ENCODE results near the gene GRM7.

Gene GRM7

DNA sequence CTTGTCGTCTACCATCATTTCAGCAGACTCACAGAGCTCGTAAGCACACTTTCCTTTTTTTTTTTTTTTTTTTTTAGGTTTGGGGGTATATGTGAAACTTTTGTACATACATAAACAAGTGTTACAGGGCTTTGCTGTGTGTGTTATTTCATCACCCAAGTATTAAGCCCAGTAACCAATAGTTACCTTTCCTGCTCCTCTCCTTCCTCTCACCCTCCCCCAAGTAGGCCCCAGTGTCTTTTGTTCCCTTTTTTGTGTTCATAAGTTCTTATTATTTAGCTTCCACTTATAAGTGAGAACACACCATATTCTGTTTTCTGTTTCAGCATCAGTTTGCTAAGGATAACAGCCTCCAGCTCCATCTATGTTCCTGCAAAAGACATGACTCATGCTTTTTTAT is 746.8 kb downstream of the GRM7 start:
- no peak for DNase-seq

DNA sequence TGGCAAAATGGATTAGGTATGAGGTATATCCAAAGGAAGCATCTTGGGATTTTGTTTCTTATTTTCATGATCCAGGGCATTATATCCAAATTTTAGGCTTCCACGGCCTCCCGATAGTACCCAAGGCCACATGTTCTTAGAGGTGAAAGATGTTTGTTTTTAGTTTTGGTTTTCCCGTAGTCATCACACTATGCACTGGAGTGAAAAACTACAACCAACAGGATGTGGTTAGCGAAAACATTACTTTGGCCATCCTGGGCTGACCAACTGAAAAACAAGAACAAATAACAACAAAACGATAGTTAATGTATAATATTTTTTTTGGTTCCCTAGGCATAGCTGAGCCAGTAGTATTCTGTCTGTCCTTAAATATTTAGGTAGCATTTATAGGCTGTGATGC is 749.7 kb downstream of the GRM7 start:
- no peak for DNase-seq

DNA sequence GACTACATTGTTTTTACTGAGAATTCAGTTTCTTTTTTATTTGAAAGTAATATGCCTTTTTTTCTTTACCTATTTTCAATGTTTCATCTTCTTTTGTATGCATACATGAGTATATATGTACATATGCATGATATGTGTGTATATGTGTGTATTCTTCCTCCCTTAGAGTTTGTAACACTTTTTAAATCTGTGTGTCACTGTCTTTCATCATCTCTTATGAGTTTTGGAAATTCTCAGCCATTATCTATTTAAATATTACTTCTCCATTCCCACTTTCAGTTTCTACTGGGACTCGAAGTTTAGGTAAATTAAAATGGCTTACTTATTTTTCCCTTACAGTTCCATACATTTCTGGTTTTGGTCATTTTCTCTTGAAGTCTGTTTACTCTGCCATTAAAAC is 754.1 kb downstream of the GRM7 start:
- no peak for DNase-seq

DNA sequence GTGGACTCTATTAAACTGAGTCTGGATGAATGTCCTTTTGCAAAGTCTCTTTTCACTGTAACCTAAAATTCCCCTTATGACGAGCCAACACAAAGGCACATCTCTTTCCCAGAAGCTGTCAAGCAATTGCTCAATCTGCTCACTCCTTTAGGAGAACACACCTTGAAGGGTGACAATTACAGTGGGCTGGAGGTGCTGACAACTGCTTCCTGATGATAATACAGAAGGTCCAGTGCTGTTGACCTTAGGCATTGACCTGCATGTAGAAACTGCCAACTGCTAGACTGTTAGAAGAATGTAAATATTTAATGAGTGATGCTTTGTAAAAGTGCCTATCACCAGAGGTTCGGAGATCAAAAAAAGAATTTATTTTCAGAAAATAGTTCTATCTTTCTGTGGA is 757.7 kb downstream of the GRM7 start:
- no peak for DNase-seq

DNA sequence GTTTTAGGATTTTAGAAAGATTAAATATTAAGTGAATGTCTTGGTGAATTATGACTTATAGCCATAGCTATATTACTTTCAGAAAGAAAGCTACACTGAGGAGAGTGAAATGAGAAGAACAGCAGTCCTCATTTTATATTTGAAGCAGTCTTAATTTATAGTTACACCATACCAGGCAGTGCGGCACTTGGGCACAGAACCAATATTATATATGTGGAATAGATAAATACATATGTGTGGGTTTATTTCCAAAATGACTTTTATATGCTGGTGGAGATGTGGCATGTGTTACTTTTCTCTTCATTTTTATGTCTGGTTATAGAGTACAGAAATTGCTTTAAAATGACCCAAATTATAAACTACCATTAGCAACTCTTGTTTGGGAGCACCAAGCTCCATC is 759.5 kb downstream of the GRM7 start:
- no peak for DNase-seq

DNA sequence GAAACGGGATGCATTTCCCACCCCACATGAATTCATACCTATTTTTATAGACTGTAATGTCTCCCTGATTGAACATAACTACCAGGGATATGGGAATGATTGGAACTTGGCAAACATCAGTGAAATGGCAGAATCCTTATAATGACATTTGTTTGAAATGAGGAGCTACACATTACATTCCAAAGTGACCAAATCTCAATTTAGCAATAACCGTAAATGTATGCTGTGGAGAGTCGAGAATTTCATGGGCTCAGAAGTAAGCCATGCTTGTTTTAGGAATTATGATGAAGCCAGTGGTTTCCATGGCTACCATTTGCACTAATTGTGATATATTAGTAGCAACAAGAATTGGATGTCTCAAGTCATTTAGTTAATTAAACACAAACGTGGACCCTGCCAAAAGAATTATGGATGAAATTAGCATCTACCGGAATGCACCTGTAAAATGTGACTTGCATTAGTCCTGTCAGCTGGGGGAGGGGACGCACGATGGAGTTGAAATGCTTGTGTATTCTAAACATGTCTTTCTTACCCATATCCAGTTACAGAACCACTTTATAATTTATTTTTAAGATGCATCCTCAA is 760.2 kb downstream of the GRM7 start:
- no peak for DNase-seq

DNA sequence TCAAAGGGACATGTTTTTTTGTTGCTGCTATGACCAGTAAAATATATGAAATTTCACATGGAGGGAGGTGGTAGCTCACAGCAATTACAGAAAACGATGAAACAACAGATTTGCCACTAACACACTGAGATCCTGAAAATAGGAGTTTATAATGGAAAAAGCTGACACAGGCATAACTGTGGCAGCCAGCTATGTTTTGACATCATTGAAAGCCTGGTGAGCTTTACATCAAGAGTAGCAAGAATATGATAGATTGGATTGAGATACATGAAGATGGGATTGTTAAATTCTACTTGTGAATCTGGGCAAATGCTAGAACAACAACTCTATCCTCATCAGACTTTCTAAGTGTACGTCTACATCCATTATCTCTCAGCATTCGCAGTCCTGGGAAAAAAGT is 760.7 kb downstream of the GRM7 start:
- no peak for DNase-seq

DNA sequence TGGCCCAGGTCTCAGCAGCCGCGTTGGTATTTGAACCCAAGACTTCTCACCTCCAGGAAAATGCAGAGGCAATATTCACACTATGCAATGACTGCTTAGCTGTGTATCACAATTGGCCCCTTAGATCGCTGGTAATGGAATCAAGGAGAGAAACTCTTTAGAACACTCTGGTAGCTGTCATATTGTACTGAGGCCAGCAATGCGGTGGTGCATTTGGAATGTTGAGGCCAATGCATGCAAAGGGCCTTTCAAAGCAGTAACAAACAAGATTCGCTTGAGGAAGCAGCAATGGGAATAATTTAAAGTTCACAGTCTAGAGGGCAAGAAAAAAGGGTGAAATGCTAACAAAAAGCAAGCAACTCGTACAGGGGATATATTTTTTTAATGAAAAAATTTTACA is 764.1 kb downstream of the GRM7 start:
- no peak for DNase-seq

DNA sequence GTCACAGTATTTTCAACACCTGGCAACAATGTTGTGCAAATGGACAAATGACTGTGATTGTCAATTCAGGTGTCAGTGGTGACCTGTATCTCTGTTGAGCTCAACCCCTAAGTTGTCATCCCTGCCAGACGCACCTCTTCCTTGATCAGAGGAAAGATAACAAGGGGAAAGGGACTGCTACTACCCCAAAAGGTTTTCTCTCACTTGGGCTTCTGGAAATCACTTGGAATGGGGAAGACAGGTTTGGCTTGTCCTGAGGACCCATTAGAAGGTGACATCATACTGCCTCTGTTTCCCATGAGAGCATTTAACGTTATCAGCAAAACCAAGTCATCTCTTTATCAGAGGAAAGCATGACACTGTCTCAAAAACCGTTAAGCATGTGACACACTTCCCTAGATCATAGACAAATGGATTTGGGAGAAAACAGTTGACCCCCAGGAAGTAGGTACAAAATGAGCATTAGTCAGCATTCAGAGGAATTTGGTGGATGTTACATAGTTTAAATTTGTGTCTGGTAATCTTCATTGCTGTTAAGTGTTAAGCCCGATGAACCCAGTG is 769.5 kb downstream of the GRM7 start:
- DNase-seq: no peak

DNA sequence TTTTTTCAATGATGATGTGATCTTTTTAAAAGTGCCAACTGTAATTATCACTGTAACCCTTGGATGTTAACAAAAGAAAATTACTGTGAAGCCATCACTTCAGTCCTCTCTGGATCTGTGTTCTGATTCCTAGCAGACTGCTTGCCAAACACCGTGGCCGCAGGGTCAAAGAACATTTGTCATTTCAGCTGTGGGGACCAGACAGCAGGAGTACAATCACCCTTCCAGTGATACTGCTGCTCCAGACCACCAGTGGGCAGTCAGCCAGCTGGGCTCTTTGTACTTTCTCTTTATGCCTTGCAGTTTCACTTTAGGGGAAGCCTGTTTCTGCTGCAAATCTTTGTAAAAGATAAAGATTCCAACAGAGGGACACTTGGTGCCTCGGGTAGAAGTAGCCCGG is 770.0 kb downstream of the GRM7 start:
- no peak for DNase-seq

DNA sequence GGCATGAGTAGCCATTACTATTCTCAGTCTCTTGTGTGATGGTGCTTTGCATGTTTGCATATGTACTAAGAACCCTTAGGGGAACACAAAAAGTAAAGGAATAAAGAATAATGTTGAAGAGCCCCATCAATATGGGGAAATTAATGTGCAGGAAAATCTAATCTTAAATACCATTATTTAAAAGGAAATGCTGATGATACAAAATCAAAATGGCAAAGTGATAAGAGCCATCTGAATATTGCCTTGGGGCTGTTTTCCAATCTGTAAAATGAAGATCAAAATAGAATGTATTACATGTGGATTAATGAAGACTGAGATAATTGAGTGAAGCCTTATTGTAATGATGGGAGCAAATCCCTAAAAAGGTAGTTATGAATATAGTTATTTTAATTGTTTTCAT is 771.4 kb downstream of the GRM7 start:
- DNase-seq: no peak

DNA sequence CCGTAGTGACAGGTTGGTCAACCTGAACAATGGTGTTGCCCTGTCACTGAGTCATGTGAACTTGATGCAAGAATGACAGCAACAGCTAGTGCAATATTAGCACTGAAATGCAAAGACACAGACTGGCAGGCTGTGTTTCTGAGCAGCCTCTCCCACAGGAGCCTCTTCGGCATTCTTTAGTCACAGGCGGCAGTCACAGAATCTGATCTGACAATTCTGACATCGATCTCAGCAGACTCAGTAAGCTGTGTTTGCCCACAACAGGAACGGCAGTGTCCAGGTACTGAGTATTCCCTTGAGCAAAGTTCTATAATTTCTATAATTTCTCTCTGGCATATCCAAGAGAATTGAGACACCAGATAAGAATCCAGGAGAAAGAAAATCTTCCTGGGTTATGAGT is 776.8 kb downstream of the GRM7 start:
- no peak for DNase-seq

DNA sequence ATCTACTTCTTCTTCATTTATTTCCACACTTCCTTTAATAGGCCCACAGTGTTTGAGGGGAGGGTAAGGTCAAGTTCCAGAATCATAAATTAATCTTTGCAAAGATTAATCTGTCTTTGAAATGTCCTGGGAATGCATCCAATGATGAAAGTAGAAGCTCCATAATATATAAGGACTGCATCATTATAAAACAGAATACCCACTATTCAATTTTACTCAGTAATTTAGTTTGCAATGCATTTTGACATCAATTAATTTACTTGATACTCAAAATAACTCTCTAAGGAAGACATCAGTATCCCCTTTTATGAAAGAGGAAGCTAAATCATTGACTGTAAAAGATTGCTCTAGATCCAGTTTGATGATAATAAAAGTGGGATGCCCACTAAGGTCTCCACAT is 777.2 kb downstream of the GRM7 start:
- DNase-seq: no peak

DNA sequence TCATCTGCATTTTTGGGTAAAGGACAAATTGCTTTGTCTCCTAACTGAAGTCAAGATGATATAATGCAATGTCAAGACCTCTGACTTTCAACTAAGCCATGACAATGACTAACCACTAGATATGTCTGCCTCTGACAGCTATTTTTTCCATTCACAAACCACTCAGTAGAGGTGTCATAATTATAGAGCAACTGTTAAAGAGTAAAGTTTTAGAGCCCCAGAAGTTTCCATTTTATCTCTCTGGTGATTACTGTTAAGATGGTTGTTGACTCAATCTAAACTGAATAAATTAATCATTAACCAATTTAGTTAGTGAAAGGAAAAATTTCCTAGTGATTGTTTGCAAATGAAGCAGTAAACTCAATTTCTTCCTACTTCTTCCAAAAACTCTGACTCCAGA is 779.9 kb downstream of the GRM7 start:
- no peak for DNase-seq

DNA sequence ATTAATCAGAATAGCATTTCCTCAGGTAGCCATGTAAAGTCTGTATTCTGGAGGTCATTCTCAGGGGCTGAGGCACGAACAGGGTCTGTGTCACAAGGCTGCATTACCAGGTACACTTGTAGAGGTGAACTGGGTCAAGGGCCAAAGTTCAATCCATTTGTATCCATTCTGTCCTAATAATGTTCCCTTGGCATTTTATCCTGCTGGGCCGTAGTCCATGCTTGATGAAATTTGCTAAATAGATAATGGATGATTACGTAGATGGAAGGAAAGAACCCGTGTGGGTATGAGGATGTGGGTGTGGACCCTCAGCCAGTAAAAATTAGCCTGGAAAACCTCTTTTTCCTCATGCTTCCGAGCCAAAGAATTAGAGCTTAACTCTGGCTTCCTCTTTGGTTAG is 785.9 kb downstream of the GRM7 start:
- no peak for DNase-seq

DNA sequence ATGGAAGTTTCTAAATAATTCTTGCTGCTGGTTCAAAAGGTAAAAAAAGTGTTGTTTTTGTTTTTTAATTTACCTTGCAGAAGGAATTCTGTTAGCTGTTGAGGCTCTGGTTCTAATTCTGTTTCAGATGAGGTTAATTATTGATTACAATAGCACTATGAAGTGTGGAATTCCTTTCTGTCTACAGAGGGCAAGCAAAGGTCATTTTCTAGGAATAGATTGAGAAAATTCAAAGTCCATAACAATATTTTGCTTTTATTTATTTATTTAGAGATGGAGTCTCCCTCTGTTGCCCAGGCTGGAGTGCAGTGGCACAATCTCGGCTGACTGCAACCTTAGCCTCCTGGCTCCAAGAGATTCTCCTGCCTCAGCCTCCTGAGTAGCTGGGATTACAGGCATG is 789.6 kb downstream of the GRM7 start:
- DNase-seq: no peak

DNA sequence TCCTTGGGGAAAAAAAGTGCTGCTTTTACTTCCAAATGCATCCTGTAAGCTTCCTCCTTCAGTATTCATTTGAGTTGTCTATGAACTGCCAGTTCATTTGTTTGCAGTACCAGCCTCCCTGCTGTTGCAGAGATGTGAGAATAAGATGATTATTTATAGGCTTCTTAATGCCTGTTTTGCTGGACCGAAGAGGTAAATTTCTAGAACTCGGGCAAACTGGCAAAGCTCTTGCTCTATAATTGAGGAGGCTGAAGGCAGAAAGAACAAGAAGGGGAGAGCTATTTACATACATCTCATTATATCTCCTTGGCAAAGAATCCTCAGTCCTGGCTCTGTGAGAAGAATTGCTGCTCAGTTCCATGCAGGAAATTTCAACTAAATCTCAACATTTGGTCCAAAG is 790.4 kb downstream of the GRM7 start:
- DNase-seq: no peak

DNA sequence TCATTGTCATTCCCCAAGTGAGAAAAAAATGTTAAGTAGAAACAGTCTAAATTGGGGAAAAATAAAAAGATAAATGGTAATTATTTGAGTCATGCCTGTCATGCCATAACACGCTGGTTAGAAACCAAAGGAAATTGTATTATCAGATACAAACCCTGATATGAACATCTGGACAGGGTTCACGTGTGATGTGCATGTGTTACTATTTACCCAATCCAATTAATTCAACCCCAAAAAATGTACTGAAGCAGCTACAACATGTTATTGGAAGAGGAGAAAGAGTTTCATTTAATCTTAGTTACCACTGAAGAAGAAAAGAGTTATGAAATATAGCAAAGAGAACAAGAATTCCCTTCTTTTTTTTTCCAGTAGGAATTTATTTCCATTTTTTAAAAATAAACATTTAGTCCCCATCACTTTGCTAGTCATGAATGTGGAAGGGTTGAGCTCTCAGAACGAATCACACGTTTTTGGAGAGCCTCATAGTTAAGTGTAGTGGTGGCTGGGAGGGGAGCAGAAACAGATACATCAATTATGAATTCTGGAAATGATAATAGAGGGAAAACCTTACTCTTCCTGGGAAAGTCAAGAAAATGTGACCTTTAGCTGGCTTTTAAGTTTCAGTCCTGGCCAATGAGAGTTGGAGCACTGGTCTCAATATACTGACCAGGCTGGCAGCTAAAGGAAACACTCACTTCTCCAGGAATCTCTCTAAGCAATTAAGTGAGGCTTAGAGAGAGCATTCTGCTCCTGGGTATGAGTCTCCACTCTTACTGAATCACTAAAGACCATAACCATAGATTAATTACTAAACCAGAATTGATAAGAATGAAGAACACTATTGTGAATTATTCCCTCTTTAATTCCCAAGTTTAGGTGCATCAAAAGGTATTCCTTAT is 796.5 kb downstream of the GRM7 start:
- DNase-seq: no peak

DNA sequence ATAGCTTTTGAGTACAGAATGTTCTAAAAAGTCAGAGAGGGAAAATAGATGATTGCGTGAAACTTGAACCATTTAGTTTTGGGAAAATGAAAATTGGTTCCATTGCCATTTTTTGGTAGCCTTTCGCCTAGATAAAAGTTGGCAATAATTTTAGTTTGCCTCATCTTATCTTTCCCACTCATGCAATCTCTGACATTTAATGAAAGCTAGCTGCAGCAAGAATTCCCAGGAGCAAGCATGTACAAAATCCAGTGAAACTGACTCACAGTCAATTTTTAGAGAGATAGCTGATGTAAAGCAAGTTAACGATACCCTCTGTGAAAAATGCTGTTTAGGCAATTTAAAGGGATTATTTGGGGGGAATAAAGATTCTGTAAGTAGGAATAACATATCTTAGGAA is 797.4 kb downstream of the GRM7 start:
- no peak for DNase-seq

DNA sequence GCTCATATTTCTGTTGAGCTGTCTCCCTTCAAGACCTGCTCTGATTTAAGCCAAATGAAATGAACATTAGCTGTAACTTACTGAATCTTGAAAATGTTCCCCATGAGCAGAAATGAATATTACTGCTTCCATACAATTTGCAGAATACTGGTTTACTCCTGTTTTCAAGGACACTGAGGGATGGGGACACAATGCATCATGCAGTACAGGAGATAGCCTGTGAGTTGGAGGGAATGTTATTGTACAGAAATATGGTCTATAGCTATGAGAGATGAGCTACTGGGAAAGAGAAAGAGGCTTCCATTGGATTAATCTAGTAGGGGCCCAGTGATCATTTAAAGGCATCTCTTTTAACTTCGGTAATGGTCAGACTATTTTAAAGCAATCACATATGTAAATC is 798.2 kb downstream of the GRM7 start:
- no peak for DNase-seq

DNA sequence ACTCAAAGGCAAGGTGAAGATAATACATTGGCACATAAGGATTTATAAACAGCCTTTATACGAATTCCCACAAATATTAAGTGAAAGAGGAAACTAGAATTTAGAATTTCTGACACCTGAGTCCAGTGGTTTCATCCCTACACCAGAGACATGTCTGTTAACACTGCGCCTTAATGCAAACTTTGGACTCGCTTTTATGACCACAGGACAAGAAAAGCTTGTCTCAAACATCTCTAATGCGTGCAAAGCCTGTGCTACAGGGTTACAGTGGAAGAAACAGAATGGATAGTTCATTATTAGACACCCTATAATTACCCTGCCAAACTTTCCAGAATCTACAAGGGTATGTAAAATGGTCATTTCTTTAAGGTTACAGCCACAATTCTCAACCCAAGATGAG is 802.9 kb downstream of the GRM7 start:
- DNase-seq: no peak

DNA sequence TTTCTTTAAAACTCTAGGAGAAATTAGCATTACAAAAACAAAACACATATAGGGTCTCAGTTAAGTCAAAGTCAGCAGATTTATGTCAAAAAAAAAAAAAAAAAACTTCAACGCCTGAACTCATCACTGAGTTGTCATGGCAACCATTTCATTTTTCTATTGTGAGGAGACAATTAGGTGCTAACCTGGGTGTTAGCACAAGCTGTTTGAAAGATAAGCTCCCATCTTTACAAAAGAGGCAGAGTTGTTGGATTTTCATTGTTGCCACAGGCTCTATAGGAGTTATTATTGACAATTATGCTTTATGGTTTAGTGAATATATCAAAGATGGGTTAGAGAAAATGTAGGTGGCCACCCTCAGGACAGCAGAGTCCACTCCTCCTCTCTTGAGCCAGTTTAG is 806.9 kb downstream of the GRM7 start:
- no peak for DNase-seq

DNA sequence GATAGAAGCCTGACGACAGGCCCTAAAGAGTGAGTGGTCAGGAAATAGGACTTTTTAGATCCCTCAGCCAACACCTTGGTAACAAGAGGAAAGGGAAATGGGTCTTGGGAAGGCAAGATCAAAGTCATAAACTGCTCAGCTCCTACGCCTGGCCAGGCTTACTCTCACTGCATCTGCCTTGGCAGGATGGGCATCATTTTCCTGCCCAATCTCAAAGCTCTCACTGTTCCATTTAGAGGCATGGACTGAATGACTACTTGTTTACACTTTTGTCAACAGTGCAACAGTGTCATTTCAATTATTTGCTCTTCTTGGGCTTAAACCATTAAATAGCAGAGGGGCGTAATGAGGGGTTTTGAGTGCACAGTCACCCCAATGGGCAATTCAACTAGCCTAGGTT is 808.7 kb downstream of the GRM7 start:
- no peak for DNase-seq

DNA sequence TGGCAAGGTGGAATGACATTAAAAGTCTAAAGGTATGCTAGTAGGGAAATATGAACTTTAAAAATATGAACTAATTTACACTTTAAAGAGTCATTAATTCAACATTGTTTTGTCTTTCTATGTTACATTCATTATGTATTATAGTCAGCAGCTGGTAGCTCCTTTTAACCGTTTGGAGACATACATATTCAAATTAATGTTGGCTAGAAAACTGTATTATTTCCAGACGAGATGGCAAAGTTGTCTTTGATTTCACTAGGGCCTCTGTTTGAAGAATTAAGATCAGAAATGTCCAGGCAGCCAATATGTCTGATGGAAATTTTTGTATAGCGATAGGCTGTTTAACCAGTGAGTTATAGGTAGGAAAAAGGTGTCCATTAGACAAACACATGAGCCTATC is 817.6 kb downstream of the GRM7 start:
- no peak for DNase-seq

DNA sequence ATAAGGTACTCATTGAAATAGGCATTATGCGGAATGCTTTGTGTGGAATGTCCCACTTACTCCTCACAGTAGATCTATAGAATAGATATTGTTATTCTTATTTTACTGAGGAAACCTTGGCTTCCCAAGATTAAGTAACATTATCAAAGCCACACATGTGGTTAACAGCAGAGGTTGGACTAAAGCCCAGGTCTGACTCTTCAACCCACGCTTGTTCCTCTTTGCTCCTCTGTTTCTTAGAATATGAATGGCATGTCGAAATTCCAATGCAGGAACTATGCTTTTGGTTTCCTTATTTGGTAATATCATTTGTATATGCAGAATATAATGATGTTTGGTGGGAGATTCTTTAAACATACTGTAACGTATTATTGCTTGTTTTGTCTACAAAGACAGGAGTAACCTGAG is 821.9 kb downstream of the GRM7 start:
- DNase-seq: no peak
